ENCODE data around the gene NR1D2. TPM values are rescaled to one million over a fixed set of nuclear protein-coding genes. Genes with fewer than 3 reads are reported as not detected.

NR1D2 gene
- polyA plus RNA-seq, 6 donors from 2014 or later = 14.1 to 55.0 (median 39.2) TPM

DNA sequence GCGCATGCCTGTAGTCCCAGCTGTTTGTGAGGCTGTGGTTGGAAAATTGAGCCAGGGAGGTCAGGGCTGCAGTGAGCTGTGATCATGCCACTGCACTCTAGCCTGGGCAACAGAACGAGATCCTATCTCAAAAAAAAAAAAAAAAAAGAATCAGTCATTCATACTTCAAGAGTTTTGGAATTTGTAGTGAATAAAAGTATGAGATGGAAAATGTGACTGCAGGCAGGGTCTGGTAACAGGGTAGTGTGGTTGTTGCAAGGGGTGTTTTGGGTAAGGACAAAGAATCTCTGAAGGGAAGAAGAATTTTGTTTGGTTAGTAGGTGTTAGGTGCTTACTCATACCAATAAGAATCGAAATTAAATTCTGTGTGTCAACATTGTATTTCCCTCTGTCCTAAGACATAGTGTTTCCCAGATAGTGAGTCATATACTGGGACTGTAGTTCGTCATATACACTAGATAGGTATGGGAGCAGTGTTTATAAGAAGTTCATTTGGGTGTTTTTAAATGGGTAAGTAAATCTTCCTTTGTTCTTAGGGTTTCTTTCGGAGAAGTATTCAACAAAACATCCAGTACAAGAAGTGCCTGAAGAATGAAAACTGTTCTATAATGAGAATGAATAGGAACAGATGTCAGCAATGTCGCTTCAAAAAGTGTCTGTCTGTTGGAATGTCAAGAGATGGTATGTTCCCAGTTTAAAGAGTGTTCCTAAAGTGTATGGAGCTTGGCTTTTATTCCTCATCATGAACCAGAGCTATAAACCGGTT, 14.2 kb downstream of the NR1D2 start:
- Mint-ChIP-seq H3K4me1 (peaks cover 15 to 19% (median 15%) of the 10 kb centered on the region in 3 donors), H3K9me3 (no peaks in the 10 kb centered on the region), H3K36me3 (peaks cover 25 to 54% of the 10 kb centered on the region in 2 donors), H3K27me3 (no peaks in the 10 kb centered on the region), H3K4me3 (peak overlapping the region in 1 of 8 donors; percentile 48), H3K27ac (peak overlapping the region in 3 of 6 donors; percentile 9 to 22 (median 14))
- ATAC-seq (ENCODE audit: low read depth in 2 of 2) (no peak), DNase-seq (no peak)

DNA sequence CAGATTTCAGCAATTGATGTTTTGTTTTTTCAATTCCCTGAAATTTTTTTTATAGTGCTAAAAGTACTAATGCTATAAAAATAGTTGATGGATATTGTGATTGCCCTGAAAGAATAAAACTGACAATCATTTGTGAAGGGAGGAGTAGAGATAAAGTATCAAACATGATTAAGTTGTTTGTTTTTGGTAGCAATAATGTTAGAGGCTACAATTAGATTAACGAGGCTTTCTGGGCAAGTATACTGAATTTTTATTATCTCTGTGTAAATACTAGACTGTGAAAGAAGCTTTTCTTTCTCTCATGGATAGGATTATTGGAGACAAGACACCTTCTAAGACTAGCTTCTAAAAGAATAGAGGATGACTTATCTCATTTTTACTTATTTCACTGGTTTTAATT, 15.6 kb downstream of the NR1D2 start:
- ATAC-seq (ENCODE audit: low read depth in 2 of 2) = no peak
- H3K36me3 Mint-ChIP-seq = peaks cover 26 to 51% of the 10 kb centered on the region in 2 donors

DNA sequence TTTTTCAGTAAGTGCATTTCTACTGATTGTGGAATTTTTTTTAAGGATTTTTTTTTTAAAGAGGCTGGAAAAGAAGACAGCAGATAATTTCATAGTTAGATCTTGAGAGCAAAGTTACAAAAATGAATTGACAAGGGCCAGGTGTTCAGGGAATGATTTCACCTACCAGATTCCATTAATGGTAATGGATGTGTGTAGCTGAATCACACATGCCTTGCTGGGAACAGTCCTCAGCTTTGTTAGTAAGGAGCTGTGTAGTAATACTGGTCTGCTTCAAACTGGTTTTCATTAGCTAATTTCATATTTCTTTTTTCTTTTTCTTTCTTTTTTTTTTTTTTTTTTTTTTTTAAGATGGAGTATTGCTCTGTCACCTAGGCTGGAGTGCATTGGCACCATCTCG, 16.0 kb downstream of the NR1D2 start:
- Mint-ChIP-seq H3K27me3 (no peaks in the 10 kb centered on the region), H3K36me3 (peaks cover 30 to 50% of the 10 kb centered on the region in 2 donors), H3K9me3 (no peaks in the 10 kb centered on the region), H3K4me1 (peaks cover 4 to 11% (median 9%) of the 10 kb centered on the region in 3 donors), H3K27ac (no peak overlapping the region), H3K4me3 (no peak overlapping the region)
- ATAC-seq (ENCODE audit: low read depth in 2 of 2) (no peak), DNase-seq (no peak)

More for the DNA sequence above, 15.6 kb downstream of the NR1D2 start:
- DNase-seq = no peak
- no peaks in the 10 kb centered on the region for H3K9me3 Mint-ChIP-seq
- H3K4me3 Mint-ChIP-seq = no peak overlapping the region
- H3K4me1 Mint-ChIP-seq = peaks cover 4 to 9% (median 7%) of the 10 kb centered on the region in 3 donors
- H3K27me3 Mint-ChIP-seq = no peaks in the 10 kb centered on the region
- H3K27ac Mint-ChIP-seq = peak overlapping the region in 2 of 6 donors; percentile 6 to 26

DNA sequence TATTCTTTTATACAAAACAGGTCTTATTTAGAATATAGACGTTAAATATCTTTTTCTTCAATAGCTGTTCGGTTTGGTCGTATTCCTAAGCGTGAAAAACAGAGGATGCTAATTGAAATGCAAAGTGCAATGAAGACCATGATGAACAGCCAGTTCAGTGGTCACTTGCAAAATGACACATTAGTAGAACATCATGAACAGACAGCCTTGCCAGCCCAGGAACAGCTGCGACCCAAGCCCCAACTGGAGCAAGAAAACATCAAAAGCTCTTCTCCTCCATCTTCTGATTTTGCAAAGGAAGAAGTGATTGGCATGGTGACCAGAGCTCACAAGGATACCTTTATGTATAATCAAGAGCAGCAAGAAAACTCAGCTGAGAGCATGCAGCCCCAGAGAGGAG, 16.8 kb downstream of the NR1D2 start:
- Mint-ChIP-seq H3K4me1 (peaks cover 4 to 9% (median 7%) of the 10 kb centered on the region in 3 donors), H3K27me3 (no peaks in the 10 kb centered on the region), H3K9me3 (no peaks in the 10 kb centered on the region), H3K4me3 (no peak overlapping the region), H3K36me3 (peaks cover 26 to 43% of the 10 kb centered on the region in 2 donors), H3K27ac (peak overlapping the region in 2 of 6 donors; percentile 5 to 32)
- ATAC-seq (ENCODE audit: low read depth in 2 of 2) (no peak), DNase-seq (no peak)

DNA sequence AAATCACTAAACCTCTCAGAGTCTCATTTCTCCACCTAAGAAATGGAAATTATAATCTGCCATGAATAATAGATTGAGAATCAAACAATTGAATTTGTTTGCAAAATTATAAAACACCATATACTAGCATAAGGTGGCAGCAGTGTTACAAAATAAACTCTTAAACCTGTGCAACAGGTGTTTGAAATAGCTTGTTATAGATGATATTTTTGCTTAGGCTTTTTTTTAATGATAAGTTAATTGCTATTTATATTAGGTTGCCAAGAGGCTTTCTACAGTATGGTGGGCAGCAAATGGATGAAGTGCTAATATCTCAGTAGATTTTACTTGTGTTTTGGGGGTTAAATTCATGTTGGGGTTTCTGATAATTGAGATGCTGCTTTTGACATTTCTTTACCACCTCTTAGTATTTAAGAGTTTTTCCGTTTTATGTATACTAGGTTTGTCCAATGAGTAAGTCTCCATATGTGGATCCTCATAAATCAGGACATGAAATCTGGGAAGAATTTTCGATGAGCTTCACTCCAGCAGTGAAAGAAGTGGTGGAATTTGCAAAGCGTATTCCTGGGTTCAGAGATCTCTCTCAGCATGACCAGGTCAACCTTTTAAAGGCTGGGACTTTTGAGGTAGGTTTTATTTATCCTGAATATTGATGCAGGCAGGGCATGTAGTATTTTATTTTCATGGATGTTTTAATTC, 19.6 kb downstream of the NR1D2 start:
- peak overlapping the region in 1 of 6 donors; percentile 17 for H3K27ac Mint-ChIP-seq

DNA sequence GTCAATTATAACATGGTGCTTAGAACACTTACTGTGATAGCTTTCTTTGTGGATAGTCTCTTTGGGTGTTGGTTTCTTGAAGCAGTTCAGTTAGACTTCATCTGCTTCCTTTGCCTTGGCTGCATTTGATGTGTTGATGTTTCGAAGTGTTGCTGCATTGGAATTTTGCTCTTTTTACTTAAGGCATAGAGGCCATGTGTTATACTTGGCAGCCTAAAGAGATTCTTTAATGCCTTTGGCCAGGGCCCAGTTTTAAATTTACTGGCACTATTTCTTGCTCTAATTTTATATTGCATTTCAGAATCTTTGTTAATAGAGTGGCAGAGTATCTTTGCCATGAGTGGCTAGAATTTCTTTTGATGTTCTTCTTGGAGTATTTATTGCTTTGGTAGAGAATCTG, 21.2 kb downstream of the NR1D2 start:
- no peak for ATAC-seq (ENCODE audit: low read depth in 2 of 2)

More for the DNA sequence above, 19.6 kb downstream of the NR1D2 start:
- Mint-ChIP-seq H3K36me3 (peaks cover 39 to 48% of the 10 kb centered on the region in 2 donors), H3K27me3 (no peaks in the 10 kb centered on the region), H3K9me3 (no peaks in the 10 kb centered on the region), H3K4me3 (no peak overlapping the region), H3K4me1 (peaks cover under 1 to 4% (median 2%) of the 10 kb centered on the region in 3 donors)
- DNase-seq (no peak), ATAC-seq (ENCODE audit: low read depth in 2 of 2) (no peak)

DNA sequence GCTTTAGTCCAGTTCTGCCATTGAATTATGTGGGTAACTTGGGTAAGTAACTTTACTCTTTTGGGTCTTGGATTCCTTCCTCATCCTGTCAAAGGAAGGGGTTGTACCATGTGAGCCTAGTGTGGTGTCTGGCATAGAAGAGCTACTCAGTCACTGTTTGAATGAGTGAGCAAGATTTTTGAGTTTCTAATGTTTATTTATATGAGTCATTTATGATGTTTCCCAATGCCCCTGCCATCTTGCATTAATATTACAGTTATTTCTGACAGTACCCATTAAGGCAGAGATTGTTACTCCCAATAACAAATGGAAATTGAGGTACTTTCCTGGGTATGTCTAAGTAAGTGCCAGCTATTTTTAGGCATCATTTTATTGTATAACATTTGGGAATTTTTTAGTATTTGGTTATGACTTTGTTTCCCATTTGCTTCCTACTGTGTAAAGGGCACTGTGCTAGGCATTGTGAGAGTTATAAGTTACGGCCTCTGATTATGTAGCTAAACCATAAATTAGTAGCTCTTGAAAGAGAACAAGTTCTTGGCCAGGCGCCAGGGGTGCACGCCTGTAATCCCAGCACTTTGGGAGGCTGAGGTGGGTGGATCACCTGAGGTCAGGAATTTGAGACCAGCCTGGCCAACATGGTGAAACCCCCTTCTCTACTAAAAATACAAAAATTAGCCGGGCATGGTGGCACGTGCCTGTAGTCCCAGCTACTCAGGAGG, 23.5 kb downstream of the NR1D2 start:
- peaks cover 0 to 4% (median 0%) of the 10 kb centered on the region in 3 donors for H3K4me1 Mint-ChIP-seq
- ATAC-seq (ENCODE audit: low read depth in 2 of 2) (no peak), DNase-seq (no peak)
- no peaks in the 10 kb centered on the region for H3K9me3 Mint-ChIP-seq
- H3K27ac Mint-ChIP-seq = peak overlapping the region in 1 of 6 donors; percentile 58
- peaks cover 23 to 33% of the 10 kb centered on the region in 2 donors for H3K36me3 Mint-ChIP-seq
- no peak overlapping the region for H3K4me3 Mint-ChIP-seq
- no peaks in the 10 kb centered on the region for H3K27me3 Mint-ChIP-seq

More for the DNA sequence above, 21.2 kb downstream of the NR1D2 start:
- H3K27ac Mint-ChIP-seq = peak overlapping the region in 1 of 6 donors; percentile 47
- H3K27me3 Mint-ChIP-seq = no peaks in the 10 kb centered on the region
- no peaks in the 10 kb centered on the region for H3K9me3 Mint-ChIP-seq
- no peak for DNase-seq
- H3K4me1 Mint-ChIP-seq = peaks cover 0 to 4% (median 2%) of the 10 kb centered on the region in 3 donors
- H3K36me3 Mint-ChIP-seq = peaks cover 43% of the 10 kb centered on the region in 2 donors
- no peak overlapping the region for H3K4me3 Mint-ChIP-seq

DNA sequence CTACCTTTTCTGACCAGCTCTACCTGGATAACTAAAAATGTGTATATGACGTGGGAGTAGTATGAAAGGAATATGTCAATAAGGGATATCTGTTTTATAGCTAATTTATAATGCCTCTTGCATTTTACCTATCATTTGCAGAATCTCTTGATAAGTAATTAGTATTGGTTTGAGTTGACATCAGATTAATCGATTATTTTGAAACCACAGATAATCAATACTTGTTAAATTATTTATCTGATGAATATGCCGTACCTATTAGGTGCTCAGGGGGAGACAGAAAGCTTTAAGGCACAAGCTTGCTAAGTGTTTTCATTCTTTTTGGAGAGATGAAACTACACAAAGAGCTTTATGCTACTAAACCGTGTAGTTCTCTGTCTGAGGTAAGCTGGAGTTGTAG, 24.3 kb downstream of the NR1D2 start:
- DNase-seq (no peak), ATAC-seq (ENCODE audit: low read depth in 2 of 2) (no peak)
- H3K36me3 Mint-ChIP-seq = peaks cover 23 to 33% of the 10 kb centered on the region in 2 donors
- H3K4me3 Mint-ChIP-seq = no peak overlapping the region
- H3K27ac Mint-ChIP-seq = peak overlapping the region in 3 of 6 donors; percentile 30 to 80 (median 67)
- H3K27me3 Mint-ChIP-seq = no peaks in the 10 kb centered on the region
- no peaks in the 10 kb centered on the region for H3K9me3 Mint-ChIP-seq
- peaks cover 0 to 4% (median 0%) of the 10 kb centered on the region in 3 donors for H3K4me1 Mint-ChIP-seq

DNA sequence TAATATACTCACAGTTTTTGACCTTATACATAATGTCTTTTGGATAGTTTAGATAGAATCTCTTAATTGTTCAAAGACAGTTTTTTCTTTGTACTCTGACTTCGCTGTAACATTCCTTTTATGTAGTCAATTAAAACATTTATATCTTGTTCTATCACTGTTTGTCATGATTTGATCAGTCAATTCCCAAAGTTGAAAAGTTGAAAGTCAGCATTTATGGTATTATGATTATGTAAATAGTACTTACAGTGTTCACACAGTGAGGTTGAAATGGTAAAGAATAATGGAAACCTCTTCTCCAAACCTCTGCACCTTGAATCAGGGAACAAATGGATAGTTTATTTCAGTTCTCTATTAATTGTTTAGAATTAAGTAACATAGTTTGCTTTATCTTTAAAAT, 26.6 kb downstream of the NR1D2 start:
- DNase-seq (no peak), ATAC-seq (ENCODE audit: low read depth in 2 of 2) (no peak)
- no peak overlapping the region for H3K4me3 Mint-ChIP-seq
- no peaks in the 10 kb centered on the region for H3K27me3 Mint-ChIP-seq
- H3K36me3 Mint-ChIP-seq = peaks cover 24 to 30% of the 10 kb centered on the region in 2 donors
- H3K27ac Mint-ChIP-seq = peak overlapping the region in 2 of 6 donors; percentile 31 to 57
- H3K9me3 Mint-ChIP-seq = peaks cover 0 to 7% (median 0%) of the 10 kb centered on the region in 7 donors
- no peaks in the 10 kb centered on the region for H3K4me1 Mint-ChIP-seq

DNA sequence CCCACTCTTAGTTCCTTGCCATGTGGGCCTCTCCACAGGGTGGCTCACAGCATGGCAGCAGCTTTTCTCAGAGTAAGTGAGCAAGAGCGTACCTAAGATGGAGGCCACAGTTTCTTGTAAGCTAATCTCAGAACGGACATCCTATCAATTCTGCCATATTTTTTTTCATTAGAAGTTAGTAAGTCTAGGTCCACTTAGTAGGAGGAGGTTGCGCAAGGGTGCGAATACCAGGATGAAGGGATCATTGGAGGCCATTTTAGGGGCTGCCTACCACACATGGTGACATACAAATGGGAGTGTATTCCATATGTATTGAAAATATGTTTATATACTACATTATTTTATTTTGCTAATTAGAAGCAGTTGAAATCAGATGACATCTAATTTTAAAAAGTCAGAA, 31.5 kb downstream of the NR1D2 start:
- Mint-ChIP-seq H3K27ac (peak overlapping the region in 2 of 6 donors; percentile 69 to 82), H3K36me3 (peaks cover 12 to 15% of the 10 kb centered on the region in 2 donors)
- ATAC-seq (ENCODE audit: low read depth in 2 of 2) = no peak

DNA sequence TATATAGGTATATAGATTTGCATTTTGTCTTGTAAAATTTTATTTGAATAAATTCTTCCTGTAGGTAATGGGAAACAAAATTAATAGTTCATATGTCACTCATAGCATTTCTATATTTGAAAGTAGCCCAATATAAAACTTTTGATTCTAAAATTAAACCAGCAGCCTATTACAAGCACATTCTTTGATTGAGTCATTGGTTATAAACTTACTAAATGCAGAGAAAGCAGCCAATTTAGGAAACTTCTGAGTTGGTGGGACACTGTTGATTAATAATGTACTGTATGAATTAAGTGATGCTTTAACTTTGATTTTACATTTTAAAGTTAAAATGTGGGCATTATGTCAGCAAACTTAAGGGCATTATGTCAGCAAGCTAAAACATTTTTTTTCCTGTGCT, 34.5 kb downstream of the NR1D2 start:
- ATAC-seq (ENCODE audit: low read depth in 2 of 2) = no peak
- no peak overlapping the region for H3K4me3 Mint-ChIP-seq
- peaks cover 12 to 15% of the 10 kb centered on the region in 2 donors for H3K36me3 Mint-ChIP-seq
- peaks cover 0 to 7% (median 0%) of the 10 kb centered on the region in 7 donors for H3K9me3 Mint-ChIP-seq
- DNase-seq = no peak
- no peaks in the 10 kb centered on the region for H3K27me3 Mint-ChIP-seq
- H3K4me1 Mint-ChIP-seq = peaks cover 0 to 5% (median 5%) of the 10 kb centered on the region in 3 donors
- H3K27ac Mint-ChIP-seq = no peak overlapping the region

More for the DNA sequence above, 31.5 kb downstream of the NR1D2 start:
- peaks cover 0 to 7% (median 0%) of the 10 kb centered on the region in 7 donors for H3K9me3 Mint-ChIP-seq
- no peaks in the 10 kb centered on the region for H3K27me3 Mint-ChIP-seq
- no peak overlapping the region for H3K4me3 Mint-ChIP-seq
- no peaks in the 10 kb centered on the region for H3K4me1 Mint-ChIP-seq
- no peak for DNase-seq

DNA sequence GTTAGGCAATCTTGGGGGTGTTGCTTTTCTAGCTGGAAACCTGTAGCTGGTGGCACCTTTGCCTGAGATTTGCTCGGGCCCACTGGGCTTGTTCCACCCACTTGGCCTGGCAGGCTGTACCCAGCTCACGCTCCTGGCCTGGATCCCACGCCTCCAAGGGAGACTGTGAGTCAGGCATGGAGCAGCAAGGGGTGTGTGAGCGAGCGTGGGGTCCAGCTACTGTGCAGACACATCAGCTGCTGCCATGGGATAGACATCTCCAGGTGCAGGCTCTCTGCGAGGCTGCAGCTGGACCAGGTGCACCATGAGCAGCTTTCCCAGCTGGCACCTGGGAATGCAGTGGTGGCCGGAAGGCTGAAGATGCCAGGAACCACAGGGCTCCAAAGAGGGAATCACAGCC, 36.0 kb downstream of the NR1D2 start:
- H3K4me3 Mint-ChIP-seq = no peak overlapping the region
- H3K36me3 Mint-ChIP-seq = peaks cover 6 to 10% of the 10 kb centered on the region in 2 donors
- no peak overlapping the region for H3K27ac Mint-ChIP-seq
- peaks cover 5 to 14% (median 8%) of the 10 kb centered on the region in 3 donors for H3K4me1 Mint-ChIP-seq
- peaks cover 0 to 4% (median 0%) of the 10 kb centered on the region in 7 donors for H3K9me3 Mint-ChIP-seq
- H3K27me3 Mint-ChIP-seq = no peaks in the 10 kb centered on the region
- DNase-seq (no peak), ATAC-seq (ENCODE audit: low read depth in 2 of 2) (no peak)

DNA sequence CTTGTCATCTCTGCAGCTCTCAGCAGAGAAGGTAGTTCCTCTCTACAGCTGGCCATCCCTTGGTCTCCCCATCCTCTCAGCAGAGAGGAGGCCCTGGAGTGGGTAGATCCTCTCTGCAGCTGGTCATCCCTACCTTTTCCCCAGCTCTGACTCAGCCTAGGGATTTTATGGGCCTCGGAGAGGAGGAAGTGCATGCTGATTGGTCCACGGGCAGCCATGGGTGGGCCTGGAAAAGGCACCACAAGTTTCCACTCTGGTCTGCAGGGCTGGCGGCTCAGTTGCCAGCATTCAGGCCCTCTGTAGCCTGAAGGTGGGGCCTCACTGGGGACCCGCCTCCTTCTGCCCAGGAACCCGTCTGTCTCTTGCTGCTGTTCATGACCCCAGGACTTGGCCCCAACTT, 36.9 kb downstream of the NR1D2 start:
- Mint-ChIP-seq H3K4me1 (peaks cover 5 to 14% (median 9%) of the 10 kb centered on the region in 3 donors), H3K9me3 (no peaks in the 10 kb centered on the region), H3K27ac (no peak overlapping the region), H3K36me3 (peaks cover 0 to 4% of the 10 kb centered on the region in 2 donors), H3K4me3 (no peak overlapping the region), H3K27me3 (no peaks in the 10 kb centered on the region)
- no peak for DNase-seq
- ATAC-seq (ENCODE audit: low read depth in 2 of 2) = no peak

Measured in naive B cell (primary cell).